Measurements from ENCODE around the gene PDYN.
A peak's percentile ranks its signal among the peaks of the same experiment; 100 is the strongest.

Gene PDYN

GRCh38 chr20:1994627-1995026, 769 bp upstream of the PDYN start:
- no peak for DNase-seq (ENCODE audit: low spot score)

- no peak for DNase-seq (ENCODE audit: low spot score)
Measured at GRCh38 chr20:1992359-1993110, 1.3 kb downstream of the PDYN start.

GRCh38 chr20:1987826-1988225, 6.0 kb downstream of the PDYN start:
- no peak for DNase-seq (ENCODE audit: low spot score)

GRCh38 chr20:1983301-1983700, 10.6 kb downstream of the PDYN start:
- peak; percentile 45 for DNase-seq (ENCODE audit: low spot score)

GRCh38 chr20:1982686-1983085, 11.2 kb downstream of the PDYN start:
- peak; percentile 60 for DNase-seq (ENCODE audit: low spot score)

GRCh38 chr20:1979106-1979778, 14.6 kb downstream of the PDYN start:
- no peak for DNase-seq (ENCODE audit: low spot score)

GRCh38 chr20:1975291-1975690, 18.6 kb downstream of the PDYN start:
- peak; percentile 1 for DNase-seq (ENCODE audit: low spot score)

- DNase-seq (ENCODE audit: low spot score), result peak; percentile 25
Measured at GRCh38 chr20:1973601-1974440, 20.0 kb downstream of the PDYN start.

GRCh38 chr20:1971893-1972586, 21.8 kb downstream of the PDYN start:
- DNase-seq (ENCODE audit: low spot score), result no peak

- no peak for DNase-seq (ENCODE audit: low spot score)
Measured at GRCh38 chr20:1968964-1969363, 24.9 kb downstream of the PDYN start.

GRCh38 chr20:1965520-1966351, 28.1 kb downstream of the PDYN start:
- peak; percentile 79 for DNase-seq (ENCODE audit: low spot score)

- peak; percentile 14 for DNase-seq (ENCODE audit: low spot score)
Measured at GRCh38 chr20:1964659-1965405, 29.0 kb downstream of the PDYN start.

GRCh38 chr20:1964061-1964460, 29.8 kb downstream of the PDYN start:
- DNase-seq (ENCODE audit: low spot score), result peak; percentile 1

- DNase-seq (ENCODE audit: low spot score), result no peak
Measured at GRCh38 chr20:1961374-1961773, 32.5 kb downstream of the PDYN start.

- no peak for DNase-seq (ENCODE audit: low spot score)
Measured at GRCh38 chr20:1959156-1959555, 34.7 kb downstream of the PDYN start.

- no peak for DNase-seq (ENCODE audit: low spot score)
Measured at GRCh38 chr20:1958426-1958825, 35.4 kb downstream of the PDYN start.

GRCh38 chr20:1955217-1955616, 38.6 kb downstream of the PDYN start:
- no peak for DNase-seq (ENCODE audit: low spot score)

- no peak for DNase-seq (ENCODE audit: low spot score)
Measured at GRCh38 chr20:1953621-1954020, 40.2 kb downstream of the PDYN start.

- DNase-seq (ENCODE audit: low spot score), result no peak
Measured at GRCh38 chr20:1952737-1953530, 40.9 kb downstream of the PDYN start.

Measured in left forelimb (tissue), 1 donor.